TTC549 (cell line): ENCODE measurements around the gene MOSPD2.

Experiments
- FAIRE-seq: peaks from 2 replicates; lab custom pipeline; 2012; peaks lifted over from hg19 to GRCh38; lab: Jason Lieb, UNC

Gene MOSPD2

GRCh38 chrX:14916017-14916674, 42.9 kb downstream of the MOSPD2 start:
- FAIRE-seq, result no peak

- no peak for FAIRE-seq
Measured at GRCh38 chrX:14919407-14919806, 46.2 kb downstream of the MOSPD2 start.

GRCh38 chrX:14920196-14920595, 47.0 kb downstream of the MOSPD2 start:
- FAIRE-seq, result no peak

GRCh38 chrX:14922437-14922836, 49.2 kb downstream of the MOSPD2 start:
- FAIRE-seq, result no peak

GRCh38 chrX:14923761-14924160, 50.5 kb downstream of the MOSPD2 start:
- no peak for FAIRE-seq

- FAIRE-seq, result no peak
Measured at GRCh38 chrX:14926471-14926870, 53.2 kb downstream of the MOSPD2 start.

- no peak for FAIRE-seq
Measured at GRCh38 chrX:14927401-14927800, 54.2 kb downstream of the MOSPD2 start.

GRCh38 chrX:14930663-14931062, 57.4 kb downstream of the MOSPD2 start:
- FAIRE-seq, result no peak

- no peak for FAIRE-seq
Measured at GRCh38 chrX:14932136-14932535, 58.9 kb downstream of the MOSPD2 start.

- FAIRE-seq, result no peak
Measured at GRCh38 chrX:14934423-14934822, 61.2 kb downstream of the MOSPD2 start.

GRCh38 chrX:14936561-14936960, 63.3 kb downstream of the MOSPD2 start:
- no peak for FAIRE-seq

GRCh38 chrX:14939644-14940043, 66.4 kb downstream of the MOSPD2 start:
- FAIRE-seq, result no peak

- FAIRE-seq, result no peak
Measured at GRCh38 chrX:14941301-14941700, 68.1 kb downstream of the MOSPD2 start.

GRCh38 chrX:14942341-14942740, 69.1 kb downstream of the MOSPD2 start:
- no peak for FAIRE-seq

- no peak for FAIRE-seq
Measured at GRCh38 chrX:14943962-14944361, 70.7 kb downstream of the MOSPD2 start.

GRCh38 chrX:14946606-14947155, 73.5 kb downstream of the MOSPD2 start:
- FAIRE-seq, result no peak

- no peak for FAIRE-seq
Measured at GRCh38 chrX:14948691-14949090, 75.5 kb downstream of the MOSPD2 start.

GRCh38 chrX:14956813-14957582, 83.8 kb downstream of the MOSPD2 start:
- no peak for FAIRE-seq

GRCh38 chrX:14963447-14964236, 90.4 kb downstream of the MOSPD2 start:
- FAIRE-seq, result no peak

- FAIRE-seq, result no peak
Measured at GRCh38 chrX:14964500-14964899, 91.3 kb downstream of the MOSPD2 start.
